H9 (cell line): Measurements from ENCODE around the gene ZNF432. TPM values are rescaled to one million over a fixed set of nuclear protein-coding genes. Genes with fewer than 3 reads are reported as not detected.
"Not testable (repeated sequence)": the region's sequence is repeated elsewhere in the genome, so short reads cannot be mapped to it uniquely, and the experiment has no call there.

Source experiments
- DNase-seq: peaks from one replicate; pipeline ENCODE4 v3.0.0-alpha.2; 2017
- H2AFZ ChIP-seq: one replicate; pipeline ENCODE4 v1.6.1; 2013; ENCODE audit warnings: mild to moderate bottlenecking, low read length, control low read depth, moderate library complexity
- H2AK5ac ChIP-seq: 2 replicates; pipeline ENCODE4 v1.6.1; 2013; ENCODE audit warnings: low read length, control low read depth, mixed read lengths; ENCODE audit not compliant: insufficient read length
- H2BK120ac ChIP-seq: one replicate; pipeline ENCODE4 v1.6.1; 2013; ENCODE audit warnings: low read depth, mild to moderate bottlenecking, low read length, control low read depth, inconsistent platforms; ENCODE audit not compliant: poor library complexity, severe bottlenecking
- H2BK12ac ChIP-seq: 2 replicates; pipeline ENCODE4 v1.6.1; 2013; ENCODE audit warnings: low read length, control low read depth, mixed read lengths, low read depth; ENCODE audit not compliant: insufficient read length
- H2BK15ac ChIP-seq: 2 replicates; pipeline ENCODE4 v1.6.1; 2013; ENCODE audit warnings: low read depth, low read length, control low read depth
- H2BK20ac ChIP-seq: one replicate; pipeline ENCODE4 v1.6.1; 2013; ENCODE audit warnings: low read depth, mild to moderate bottlenecking, low read length, control low read depth, inconsistent platforms; ENCODE audit not compliant: poor library complexity, severe bottlenecking
- H2BK5ac ChIP-seq: 2 replicates; pipeline ENCODE4 v1.6.1; 2013; ENCODE audit warnings: low read length, control low read depth, mixed read lengths; ENCODE audit not compliant: insufficient read length
- H3K14ac ChIP-seq: 2 replicates; pipeline ENCODE4 v1.6.1; 2013; ENCODE audit warnings: low read length, control low read depth; ENCODE audit not compliant: insufficient read depth
- H3K18ac ChIP-seq: 2 replicates; pipeline ENCODE4 v1.6.1; 2013; ENCODE audit warnings: low read depth, mild to moderate bottlenecking, mixed read lengths, low read length, control low read depth; ENCODE audit not compliant: insufficient read length
- H3K23ac ChIP-seq: 2 replicates; pipeline ENCODE4 v1.6.1; 2013; ENCODE audit warnings: low read length, control low read depth, mixed read lengths, low read depth; ENCODE audit not compliant: insufficient read length
- H3K23me2 ChIP-seq: 2 replicates; pipeline ENCODE4 v1.6.1; 2013; ENCODE audit warnings: low read depth, mild to moderate bottlenecking, mixed read lengths, low read length, control low read depth; ENCODE audit not compliant: insufficient read length, poor library complexity, severe bottlenecking
- H3K27ac ChIP-seq: 2 replicates; pipeline ENCODE4 v1.5.1; 2013; ENCODE audit warnings: low read length, control low read depth, mixed read lengths, low read depth; ENCODE audit not compliant: insufficient read length
- H3K27me3 ChIP-seq: 2 replicates; pipeline ENCODE4 v1.6.1; 2013; ENCODE audit warnings: low read length, control low read depth, inconsistent platforms; ENCODE audit not compliant: insufficient read depth
- H3K4ac ChIP-seq: 2 replicates; pipeline ENCODE4 v1.6.1; 2013; ENCODE audit warnings: low read depth, mild to moderate bottlenecking, control low read depth, inconsistent platforms, low read length, moderate library complexity
- H3K4me1 ChIP-seq: 2 replicates; pipeline ENCODE4 v1.6.1; 2013; ENCODE audit warnings: low read length, control low read depth, inconsistent platforms; ENCODE audit not compliant: insufficient read depth
- H3K4me2 ChIP-seq: 2 replicates; pipeline ENCODE4 v1.6.1; 2013; ENCODE audit warnings: low read length, control low read depth, mixed read lengths; ENCODE audit not compliant: insufficient read length, insufficient read depth
- H3K56ac ChIP-seq: 2 replicates; pipeline ENCODE4 v1.6.1; 2013; ENCODE audit warnings: low read depth, mild to moderate bottlenecking, mixed read lengths, low read length, control low read depth; ENCODE audit not compliant: insufficient read length
- H3K79me1 ChIP-seq: 2 replicates; pipeline ENCODE4 v1.6.1; 2013; ENCODE audit warnings: low read depth, mild to moderate bottlenecking, moderate library complexity, low read length, control low read depth, inconsistent platforms; ENCODE audit not compliant: insufficient read depth, poor library complexity, severe bottlenecking
- H3K79me2 ChIP-seq: 2 replicates; pipeline ENCODE4 v1.6.1; 2013; ENCODE audit warnings: low read length, control low read depth, inconsistent platforms; ENCODE audit not compliant: insufficient read depth
- H3K9ac ChIP-seq: 2 replicates; pipeline ENCODE4 v1.6.1; 2013; ENCODE audit warnings: low read length, control low read depth, mixed read lengths; ENCODE audit not compliant: insufficient read length; ENCODE audit errors: extremely low read depth
- H3K9me3 ChIP-seq: one replicate; pipeline ENCODE4 v1.6.1; 2013; ENCODE audit warnings: low read depth, low read length, inconsistent platforms; ENCODE audit not compliant: control insufficient read depth
- H3T11ph ChIP-seq: one replicate; pipeline ENCODE4 v1.6.1; 2013; ENCODE audit warnings: mild to moderate bottlenecking, low read length, control low read depth, inconsistent platforms
- H4K20me1 ChIP-seq: one replicate; pipeline ENCODE4 v1.6.1; 2013; ENCODE audit not compliant: control insufficient read depth, insufficient read length, insufficient read depth
- H4K5ac ChIP-seq: 2 replicates; pipeline ENCODE4 v1.6.1; 2013; ENCODE audit warnings: low read depth, mild to moderate bottlenecking, mixed read lengths, low read length, control low read depth; ENCODE audit not compliant: insufficient read length
- H4K8ac ChIP-seq: replicated peaks from 2 replicates; pipeline ENCODE4 v1.6.1; 2013; ENCODE audit warnings: low read length, control low read depth, mixed read lengths, low read depth; ENCODE audit not compliant: insufficient read length
- H4K91ac ChIP-seq: 2 replicates; pipeline ENCODE4 v1.6.1; 2013; ENCODE audit warnings: low read depth, mild to moderate bottlenecking, moderate library complexity, mixed read lengths, low read length, control low read depth; ENCODE audit not compliant: insufficient read length
- H3K27ac Mint-ChIP-seq, 3 experiments: 2 replicates in 2 of 3; 3 replicates in 1 of 3; pipeline ENCODE4 v1.8.0; 2020 to 2021; ENCODE audit warnings: mixed read lengths in 3 of 3, mild to moderate bottlenecking in 1 of 3, moderate library complexity in 1 of 3
- H3K27me3 Mint-ChIP-seq: 2 replicates; pipeline ENCODE4 v1.8.0; 2021; ENCODE audit warnings: low read depth, mild to moderate bottlenecking, moderate library complexity, mixed read lengths
- H3K36me3 Mint-ChIP-seq, 3 experiments: 2 replicates in 2 of 3; 3 replicates in 1 of 3; pipeline ENCODE4 v1.8.0; 2020 to 2021; ENCODE audit warnings: low read depth in 3 of 3, mixed read lengths in 3 of 3; ENCODE audit not compliant: insufficient read depth in 1 of 3
- H3K4me1 Mint-ChIP-seq, 2 experiments: 2 replicates each; pipeline ENCODE4 v1.8.0; 2020; ENCODE audit warnings: mixed read lengths in 2 of 2
- H3K4me3 Mint-ChIP-seq, 2 experiments: 2 replicates in 1 of 2; 3 replicates in 1 of 2; pipeline ENCODE4 v1.8.0; 2020 to 2021; ENCODE audit warnings: mild to moderate bottlenecking in 2 of 2, mixed read lengths in 2 of 2, moderate library complexity in 1 of 2
- H3K9me3 Mint-ChIP-seq, 2 experiments: 2 replicates in 1 of 2; 3 replicates in 1 of 2; pipeline ENCODE4 v1.8.0; 2020; ENCODE audit warnings: mild to moderate bottlenecking in 2 of 2, mixed read lengths in 2 of 2, moderate library complexity in 1 of 2
- CTCF ChIP-seq: fragments of 200-600 bp; sonication (generic); conservative IDR thresholded peaks from 3 replicates; pipeline ENCODE4 v1.8.0; 2021; ENCODE audit warnings: antibody characterized with exemption, mild to moderate bottlenecking
- WGBS: extraction: QIAGEN DNeasy Blood & Tissue Kit; methylation state at CpG from one replicate; pipeline ENCODE4 v1.1.7; 2013; ENCODE audit warnings: missing lambda C conversion rate, low lambda C conversion rate, mixed read lengths; ENCODE audit not compliant: insufficient read length; ENCODE audit errors: extremely low coverage; 5-methylcytosine and 5-hydroxymethylcytosine counted together
- total RNA-seq: library from RNA; stranded (reverse); gene quantifications from 2 replicates; pipeline ENCODE4 v1.2.1, GENCODE V29; 2021

Gene ZNF432
- total RNA-seq, 1 experiment from 2014 or later, result 13.2 TPM

- Histone ChIP-seq H3K27ac (peak within 1 kb of the TSS; percentile 37), H3K18ac (peak within 1 kb of the TSS; percentile 85), H2AK5ac (no peak within 1 kb of the TSS), H4K20me1 (no peaks in the 10 kb centered on the region), H2BK20ac (no peak within 1 kb of the TSS), H2BK5ac (peak within 1 kb of the TSS; percentile 4), H3K4me1 (no peaks in the 10 kb centered on the region), H3K23me2 (no peaks in the 10 kb centered on the region), H3K4me2 (peak within 1 kb of the TSS; percentile 57), H2BK15ac (no peak within 1 kb of the TSS), H3K9me3 (peaks cover 5% of the 10 kb centered on the region), H3K27me3 (no peaks in the 10 kb centered on the region), H4K91ac (no peak within 1 kb of the TSS), H3K9ac (peak within 1 kb of the TSS; percentile 95), H2AFZ (peak within 1 kb of the TSS; percentile 76), H4K8ac (no peak within 1 kb of the TSS), H3K23ac (no peak within 1 kb of the TSS), H3K14ac (peak within 1 kb of the TSS; percentile 83), H3K79me2 (peaks cover 5% of the 10 kb centered on the region; the same call in 1 of the 2 replicates), H3T11ph (no peak within 1 kb of the TSS), H2BK12ac (no peak within 1 kb of the TSS), H4K5ac (no peak within 1 kb of the TSS), H3K56ac (no peak within 1 kb of the TSS), H2BK120ac (no peak within 1 kb of the TSS), H3K79me1 (no peaks in the 10 kb centered on the region), H3K4ac (no peak within 1 kb of the TSS)
- H3K27ac Mint-ChIP-seq, result peak within 1 kb of the TSS; percentile 97 to 99 (median 99)
- peaks cover 4% of the 10 kb centered on the region; the same call in 1 of the 2 replicates for H3K27me3 Mint-ChIP-seq
- peak; percentile 86 for DNase-seq
- peak within 1 kb of the TSS; percentile 98 to 99 for H3K4me3 Mint-ChIP-seq
- H3K4me1 Mint-ChIP-seq, result peaks cover 15% of the 10 kb centered on the region in 2 experiments
- TF ChIP-seq CTCF, result no peak
- H3K36me3 Mint-ChIP-seq, result peaks cover 51 to 76% (median 53%) of the 10 kb centered on the region in 3 experiments
- H3K9me3 Mint-ChIP-seq, result peaks cover 25 to 50% of the 10 kb centered on the region in 2 experiments
- WGBS, result no CpG with 5 or more reads among the region's 53 CpGs
These were observed 20.4 kb downstream of the ZNF432 start, which contains the start of gene ZNF614 for GRCh38 chr19:52028027-52028779. Gene ZNF614 (minus strand): TSS chr19:52028379. CDS start chr19:52025745, 2,634 bp downstream.

- not testable (repeated sequence) for H4K20me1 ChIP-seq, H3K9me3 ChIP-seq, H3K56ac ChIP-seq, H3K14ac ChIP-seq, H3K9ac ChIP-seq, H3K4ac ChIP-seq, H4K91ac ChIP-seq, H3K4me2 ChIP-seq, H2AFZ ChIP-seq, H3K4me1 ChIP-seq, H2AK5ac ChIP-seq, H2BK15ac ChIP-seq, H4K5ac ChIP-seq, H2BK12ac ChIP-seq, H3K79me2 ChIP-seq, H3K27me3 Mint-ChIP-seq, H3K27ac ChIP-seq, H4K8ac ChIP-seq, DNase-seq, H3K27me3 ChIP-seq, H3K18ac ChIP-seq, H2BK20ac ChIP-seq, H3K23me2 ChIP-seq, H3T11ph ChIP-seq, H2BK120ac ChIP-seq, H2BK5ac ChIP-seq, H3K79me1 ChIP-seq, H3K23ac ChIP-seq
- Mint-ChIP-seq H3K4me3 (peak overlapping the region; percentile 98 to 99; a peak in 4 of 5 replicates), H3K27ac (peak overlapping the region in 1 of 3 experiments; percentile 59; a peak in 2 of 7 replicates), H3K36me3 (peaks cover 57 to 73% (median 60%) of the 10 kb centered on the region in 3 experiments), H3K9me3 (peaks cover 17 to 41% of the 10 kb centered on the region in 2 experiments; a peak in 4 of 5 replicates), H3K4me1 (peaks cover 15% of the 10 kb centered on the region in 2 experiments)
- no CpG with 5 or more reads among the region's 15 CpGs for WGBS
These were observed 22.2 kb downstream of the ZNF432 start for GRCh38 chr19:52026255-52026990.
